GM12878 (cell line): ENCODE results near the gene HCAR3. TPM values are rescaled to one million over a fixed set of nuclear protein-coding genes. Genes with fewer than 3 reads are reported as not detected.

Source experiments
- ATAC-seq: fragments of 200-7000 bp; cut with Tn5 transposase; 3 replicates; pipeline ENCODE4 v1.9.1; 2020; ENCODE audit warnings: mild to moderate bottlenecking, moderate library complexity
- BruUV-seq: library from RNA; stranded (reverse); fragments of 400-500 nt; replicated peaks from 2 replicates; lab custom pipeline; 2021; lab: Mats Ljungman, UMichigan
- CTCF ChIA-PET: fragments of 300-600 bp; sonication (Branson Sonifier 250); formaldehyde crosslinking; extraction: SDS; loops from one replicate; lab custom pipeline; 2021; ENCODE audit warnings: inconsistent platforms; lab: Yijun Ruan, JAX
- POLR2A ChIA-PET: fragments of 350-600 bp; formaldehyde crosslinking; extraction: SDS; loops from one replicate; lab custom pipeline; 2021; ENCODE audit warnings: inconsistent platforms; lab: Charles Lee
- RAD21 ChIA-PET: fragments of 300-600 bp; sonication (Branson Sonifier 250); formaldehyde crosslinking; loops from one replicate; lab custom pipeline; 2023; ENCODE audit warnings: antibody characterized with exemption; ENCODE audit not compliant: unreplicated experiment; lab: Charles Lee
- SMC1A ChIA-PET: fragments of 300-600 bp; sonication (Branson Sonifier 250); formaldehyde crosslinking; loops from one replicate; lab custom pipeline; 2023; ENCODE audit not compliant: unreplicated experiment, uncharacterized antibody; lab: Charles Lee
- DNase-seq: peaks from one replicate; pipeline ENCODE4 v3.0.0-alpha.2; 2011; ENCODE audit warnings: low read depth, low spot score
- FAIRE-seq: peaks from 3 replicates; lab custom pipeline; 2011; peaks lifted over from hg19 to GRCh38; lab: Jason Lieb, UNC
- H2AFZ ChIP-seq: 2 replicates; pipeline ENCODE4 v1.6.0; 2011; ENCODE audit warnings: low read depth, low read length, control low read depth; ENCODE audit not compliant: control insufficient read depth
- H3K27ac ChIP-seq: 2 replicates; pipeline ENCODE4 v1.5.1; 2011; ENCODE audit warnings: control low read depth; ENCODE audit not compliant: control insufficient read depth, insufficient read depth
- H3K27me3 ChIP-seq, 2 experiments: replicated peaks in 1 of 2; 2 replicates each; pipeline versions ENCODE4 v1.6.0 to v1.6.1; 2011; ENCODE audit warnings: low read length in 1 of 2; ENCODE audit not compliant: control insufficient read depth in 2 of 2, insufficient read depth in 2 of 2
- H3K36me3 ChIP-seq, 2 experiments: 2 replicates each; pipeline ENCODE4 v1.5.1; 2011; ENCODE audit warnings: low read length in 1 of 2; ENCODE audit not compliant: control insufficient read depth in 2 of 2, insufficient read depth in 2 of 2
- H3K4me1 ChIP-seq: 2 replicates; pipeline ENCODE4 v1.6.1; 2011; ENCODE audit warnings: mild to moderate bottlenecking, low read length, moderate library complexity, mixed read lengths; ENCODE audit not compliant: control insufficient read depth, insufficient read depth
- H3K4me2 ChIP-seq: 2 replicates; pipeline ENCODE4 v1.6.0; 2011; ENCODE audit warnings: control low read depth; ENCODE audit not compliant: control insufficient read depth, insufficient read depth
- H3K4me3 ChIP-seq: fragments of 200-600 bp; sonication (generic); 2 replicates; pipeline ENCODE4 v1.5.1; 2016
- H3K79me2 ChIP-seq: 2 replicates; pipeline ENCODE4 v1.6.0; 2011; ENCODE audit warnings: low read length; ENCODE audit not compliant: control insufficient read depth, insufficient read depth
- H3K9ac ChIP-seq: 2 replicates; pipeline ENCODE4 v1.8.0; 2011; ENCODE audit warnings: low read length, control low read depth, mixed read lengths; ENCODE audit not compliant: control insufficient read depth, insufficient read depth
- H3K9me3 ChIP-seq: replicated peaks from 3 replicates; pipeline ENCODE4 v1.5.1; 2011; ENCODE audit warnings: mild to moderate bottlenecking, low read length; ENCODE audit not compliant: control insufficient read depth, insufficient read depth
- H4K20me1 ChIP-seq: 2 replicates; pipeline ENCODE4 v1.6.0; 2011; ENCODE audit not compliant: control insufficient read depth, insufficient read depth
- BMI1 ChIP-seq: fragments of 450-650 bp; IDR thresholded peaks from 2 replicates; pipeline ENCODE4 v1.6.1; 2016; ENCODE audit warnings: mild to moderate bottlenecking, moderate library complexity, borderline replicate concordance
- CREB1 ChIP-seq: IDR thresholded peaks from 2 replicates; pipeline ENCODE4 v1.6.1; 2012; ENCODE audit warnings: low read depth, mild to moderate bottlenecking, inconsistent platforms
- CREM ChIP-seq: IDR thresholded peaks from 2 replicates; pipeline ENCODE4 v1.6.1; 2014; ENCODE audit warnings: antibody characterized with exemption, low read depth
- DPF2 ChIP-seq: fragments of 450-650 bp; IDR thresholded peaks from 2 replicates; pipeline ENCODE4 v1.6.1; 2017; ENCODE audit warnings: mild to moderate bottlenecking
- EGR1 ChIP-seq, 2 experiments: IDR thresholded peaks; 1 replicate in 1 of 2; 2 replicates in 1 of 2; pipeline ENCODE4 v1.6.1; 2011 to 2012; ENCODE audit warnings: low read depth in 2 of 2, low read length in 2 of 2, borderline replicate concordance in 1 of 2, mild to moderate bottlenecking in 1 of 2, moderate library complexity in 1 of 2
- FOXM1 ChIP-seq: IDR thresholded peaks from 2 replicates; pipeline ENCODE4 v1.6.1; 2012; ENCODE audit warnings: low read depth, mild to moderate bottlenecking, inconsistent platforms, low read length, moderate library complexity
- HDAC2 ChIP-seq: fragments of 200-600 bp; sonication (generic); IDR thresholded peaks from 2 replicates; pipeline ENCODE4 v1.6.1; 2017
- IKZF1 ChIP-seq: fragments of 450-650 bp; conservative IDR thresholded peaks from 2 replicates; pipeline ENCODE4 v1.6.1; 2017; ENCODE audit warnings: antibody characterized with exemption, mild to moderate bottlenecking
- IKZF2 ChIP-seq, 2 experiments: fragments of 450-650 bp; IDR thresholded peaks; 2 replicates each; pipeline ENCODE4 v1.6.1; 2017; ENCODE audit warnings: mild to moderate bottlenecking in 2 of 2, moderate library complexity in 2 of 2
- NFIC ChIP-seq: IDR thresholded peaks from 2 replicates; pipeline ENCODE4 v1.6.1; 2012; ENCODE audit warnings: low read depth, mild to moderate bottlenecking, inconsistent platforms, low read length, moderate library complexity
- NFXL1 ChIP-seq: fragments of 450-650 bp; IDR thresholded peaks from 2 replicates; pipeline ENCODE4 v1.6.1; 2017; ENCODE audit warnings: antibody characterized with exemption, mild to moderate bottlenecking, borderline replicate concordance
- NR2C2 ChIP-seq: IDR thresholded peaks from 2 replicates; pipeline ENCODE4 v1.6.1; 2011; ENCODE audit warnings: borderline replicate concordance, low read depth; ENCODE audit not compliant: control insufficient read depth, insufficient read length
- NR2F1 ChIP-seq: fragments of 450-650 bp; conservative IDR thresholded peaks from 2 replicates; pipeline ENCODE4 v1.6.1; 2017; ENCODE audit warnings: mild to moderate bottlenecking
- PAX5 ChIP-seq: IDR thresholded peaks from 2 replicates; pipeline ENCODE4 v1.6.1; 2011; ENCODE audit warnings: low read depth, low read length, borderline replicate concordance
- RUNX3 ChIP-seq: IDR thresholded peaks from 2 replicates; pipeline ENCODE4 v1.6.1; 2012; ENCODE audit warnings: low read length, inconsistent platforms
- SKIL ChIP-seq: fragments of 450-650 bp; IDR thresholded peaks from 2 replicates; pipeline ENCODE4 v1.6.1; 2017; ENCODE audit warnings: mild to moderate bottlenecking, low read depth, inconsistent platforms; ENCODE audit not compliant: poor library complexity, severe bottlenecking
- SREBF2 ChIP-seq: IDR thresholded peaks from 2 replicates; pipeline ENCODE4 v1.6.1; 2012; ENCODE audit warnings: mild to moderate bottlenecking, low read length
- TCF7 ChIP-seq: IDR thresholded peaks from 2 replicates; pipeline ENCODE4 v1.6.1; 2014; ENCODE audit warnings: antibody characterized with exemption, borderline replicate concordance
- YY1 ChIP-seq: IDR thresholded peaks from 2 replicates; pipeline ENCODE4 v1.6.1; 2011; ENCODE audit warnings: low read depth, mild to moderate bottlenecking, low read length
- ZNF384 ChIP-seq: IDR thresholded peaks from 2 replicates; pipeline ENCODE4 v1.6.1; 2012; ENCODE audit warnings: low read depth, mild to moderate bottlenecking, low read length, improper control_type of control experiment, borderline replicate concordance
- WGBS: methylation state at CpG from one replicate; pipeline ENCODE4 v1.1.6; 2016; ENCODE audit warnings: low lambda C conversion rate; ENCODE audit not compliant: insufficient replicate concordance, insufficient coverage; ENCODE audit errors: missing lambda C conversion rate; 5-methylcytosine and 5-hydroxymethylcytosine counted together
- in situ Hi-C: fragments of 300-500 bp; cut with MboI; formaldehyde crosslinking; loops from 9 replicates; pipeline ENCODE4 v1.14.3; 2018; ENCODE audit warnings: mixed read lengths
- intact Hi-C: fragments of 100-400 bp; cut with micrococcal nuclease; formaldehyde crosslinking; loops from one replicate; pipeline ENCODE4 v1.14.2; 2022; ENCODE audit not compliant: unreplicated experiment
- polyA plus RNA-seq, 11 experiments: library from polyadenylated mRNA; depleted of rRNA in 4 of 11; unstranded in 6 of 11; stranded (reverse) in 5 of 11; fragments of >200 nt; fragmentation: Nextera tagmentation in 4 of 11; fragmentation: Illumina TruSeq in 1 of 11; extraction: Ambion mirVana in 4 of 11; extraction: Trizol in 1 of 11; gene quantifications; 1 replicate in 1 of 11; 2 replicates in 10 of 11; pipeline versions ENCODE4 v1.2.1 to v1.2.3, GENCODE V29; 2011 to 2016; ENCODE audit warnings: inconsistent platforms in 2 of 11, missing spikeins in 2 of 11, low read depth in 1 of 11
- total RNA-seq, 4 experiments: library from RNA; depleted of rRNA in 3 of 4; stranded (reverse); fragments of >200 nt in 3 of 4; fragmentation: Illumina TruSeq in 1 of 4; extraction: Trizol in 1 of 4; gene quantifications; 2 replicates each; pipeline versions ENCODE4 v1.2.1 to v1.2.3, GENCODE V29; 2013 to 2021
- TF ChIP-seq, protein P1 (sequence below): fragments of 450-650 bp; conservative IDR thresholded peaks from 2 replicates; pipeline ENCODE4 v1.6.1; 2017; ENCODE audit warnings: mild to moderate bottlenecking, moderate library complexity

HCAR3 gene
- total and polyA plus RNA-seq, 10 of the 15 experiments (the other 5 are each of a cell fraction or from before 2014, with no cell fraction given) = 0.57 to 3.0 (median 2.2) TPM

GRCh38 chr12:122724641-122725243 is 8.1 kb upstream of the HCAR3 start:
- Histone ChIP-seq H3K27me3 (no peaks in the 10 kb centered on the region), H3K27ac (peak overlapping the region; percentile 73), H3K9ac (no peak overlapping the region), H3K4me3 (no peak overlapping the region), H3K79me2 (no peaks in the 10 kb centered on the region), H3K4me1 (peaks cover 50% of the 10 kb centered on the region), H4K20me1 (no peaks in the 10 kb centered on the region), H3K36me3 (no peaks in the 10 kb centered on the region), H3K9me3 (no peaks in the 10 kb centered on the region), H2AFZ (peak overlapping the region; percentile 70), H3K4me2 (peak overlapping the region; percentile 82)
- ChIA-PET POLR2A (interaction anchor here (0.6 to 1.3 kb wide), 5 partner anchors 10 to 224 kb away, joined by 3 to 4 read pairs (median 3); partner anchors contain the start of gene ZCCHC8), SMC1A (interaction anchor here (1.2 to 1.9 kb wide), 5 partner anchors 9 to 87 kb away, joined by 3 to 7 read pairs (median 4); no protein-coding TSS in a partner anchor), RAD21 (interaction anchor here (0.7 to 1.2 kb wide), 4 partner anchors 27 to 226 kb away, joined by 3 read pairs; no protein-coding TSS in a partner anchor), CTCF (interaction anchor here (0.8 to 1.4 kb wide), 4 partner anchors 9 to 87 kb away, joined by 3 to 5 read pairs (median 4); no protein-coding TSS in a partner anchor)
- WGBS = 38% methylated on average over 12 of the region's 12 CpGs
- DNase-seq (no peak), FAIRE-seq (no peak), ATAC-seq (peak; percentile 67)
- intact Hi-C loops = no loop called here
- in situ Hi-C loops = no loop called here
- no TSS peak for BruUV-seq
- peak; percentile 20 for TF ChIP-seq SKIL
- TF ChIP-seq, protein P1, sequence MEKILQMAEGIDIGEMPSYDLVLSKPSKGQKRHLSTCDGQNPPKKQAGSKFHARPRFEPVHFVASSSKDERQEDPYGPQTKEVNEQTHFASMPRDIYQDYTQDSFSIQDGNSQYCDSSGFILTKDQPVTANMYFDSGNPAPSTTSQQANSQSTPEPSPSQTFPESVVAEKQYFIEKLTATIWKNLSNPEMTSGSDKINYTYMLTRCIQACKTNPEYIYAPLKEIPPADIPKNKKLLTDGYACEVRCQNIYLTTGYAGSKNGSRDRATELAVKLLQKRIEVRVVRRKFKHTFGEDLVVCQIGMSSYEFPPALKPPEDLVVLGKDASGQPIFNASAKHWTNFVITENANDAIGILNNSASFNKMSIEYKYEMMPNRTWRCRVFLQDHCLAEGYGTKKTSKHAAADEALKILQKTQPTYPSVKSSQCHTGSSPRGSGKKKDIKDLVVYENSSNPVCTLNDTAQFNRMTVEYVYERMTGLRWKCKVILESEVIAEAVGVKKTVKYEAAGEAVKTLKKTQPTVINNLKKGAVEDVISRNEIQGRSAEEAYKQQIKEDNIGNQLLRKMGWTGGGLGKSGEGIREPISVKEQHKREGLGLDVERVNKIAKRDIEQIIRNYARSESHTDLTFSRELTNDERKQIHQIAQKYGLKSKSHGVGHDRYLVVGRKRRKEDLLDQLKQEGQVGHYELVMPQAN = no peak
- peak; percentile 41; the same call in 1 of the 2 replicates for TF ChIP-seq DPF2
- peak; percentile 28; the same call in 1 of the 2 replicates for TF ChIP-seq RUNX3
- no peak for TF ChIP-seq SREBF2
- TF ChIP-seq BMI1 = 0 out of 2 replicates have a peak, but pooled peaks have one; percentile 39
- peak in 1 of 2 experiments; percentile 41; a peak in 2 of 4 replicates for TF ChIP-seq IKZF2 (IDR thresholded peaks at IDR 0.05)
- no peak for TF ChIP-seq HDAC2
- TF ChIP-seq YY1 = 0 out of 2 replicates have a peak, but pooled peaks have one; percentile 4
- peak; percentile 13; the same call in 1 of the 2 replicates for TF ChIP-seq CREM
- TF ChIP-seq ZNF384 = peak; percentile 28; the same call in 1 of the 2 replicates
- TF ChIP-seq NR2C2 = no peak
- 0 out of 2 replicates have a peak, but pooled peaks have one; percentile 18 for TF ChIP-seq FOXM1
- TF ChIP-seq NR2F1 = 0 out of 2 replicates have a peak, but pooled peaks have one; percentile 27
- no peak for TF ChIP-seq EGR1 (IDR thresholded peaks at IDR 0.05; ENCODE audit: borderline replicate concordance in 1 of 2, low read depth in 2 of 2, low read length in 2 of 2)
- TF ChIP-seq CREB1 = no peak
- no peak for TF ChIP-seq IKZF1
- TF ChIP-seq NFXL1 = no peak
- no peak for TF ChIP-seq TCF7
- peak; percentile 20; the same call in 1 of the 2 replicates for TF ChIP-seq NFIC
- TF ChIP-seq PAX5 = 0 out of 2 replicates have a peak, but pooled peaks have one; percentile 70
